Measurements from ENCODE around the gene ERVK3-1.
A peak's percentile ranks its signal among the peaks of the same experiment; 100 is the strongest.
"Not testable (repeated sequence)": the region's sequence is repeated elsewhere in the genome, so short reads cannot be mapped to it uniquely, and the experiment has no call there.

ERVK3-1 gene

GRCh38 chr19:58346961-58347929, 42.1 kb downstream of the ERVK3-1 start:
- DNase-seq, result peak; percentile 72

- not testable (repeated sequence) for DNase-seq
These were observed 42.9 kb downstream of the ERVK3-1 start for GRCh38 chr19:58348080-58348479.

DNA sequence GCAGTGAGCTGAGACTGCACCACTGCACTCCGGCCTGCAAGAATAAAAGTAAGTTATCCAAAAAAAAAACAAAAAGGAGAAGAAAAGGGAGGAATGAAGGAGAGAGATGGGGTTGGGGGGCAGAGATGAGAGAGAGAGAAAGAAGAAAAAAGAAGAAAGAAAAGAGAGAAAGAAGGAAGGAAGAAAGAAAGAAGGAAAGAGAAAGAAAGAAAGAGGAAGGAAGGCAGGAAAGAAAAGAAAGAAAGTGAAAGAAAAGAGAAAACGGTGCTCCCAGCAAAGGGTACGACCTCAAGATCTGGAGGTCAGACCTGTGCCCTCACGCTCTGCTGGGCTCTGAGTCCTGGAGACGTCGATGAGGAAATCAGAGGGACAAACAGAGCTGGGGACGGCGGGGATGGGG, 44.4 kb downstream of the ERVK3-1 start:
- no peak for DNase-seq

DNA sequence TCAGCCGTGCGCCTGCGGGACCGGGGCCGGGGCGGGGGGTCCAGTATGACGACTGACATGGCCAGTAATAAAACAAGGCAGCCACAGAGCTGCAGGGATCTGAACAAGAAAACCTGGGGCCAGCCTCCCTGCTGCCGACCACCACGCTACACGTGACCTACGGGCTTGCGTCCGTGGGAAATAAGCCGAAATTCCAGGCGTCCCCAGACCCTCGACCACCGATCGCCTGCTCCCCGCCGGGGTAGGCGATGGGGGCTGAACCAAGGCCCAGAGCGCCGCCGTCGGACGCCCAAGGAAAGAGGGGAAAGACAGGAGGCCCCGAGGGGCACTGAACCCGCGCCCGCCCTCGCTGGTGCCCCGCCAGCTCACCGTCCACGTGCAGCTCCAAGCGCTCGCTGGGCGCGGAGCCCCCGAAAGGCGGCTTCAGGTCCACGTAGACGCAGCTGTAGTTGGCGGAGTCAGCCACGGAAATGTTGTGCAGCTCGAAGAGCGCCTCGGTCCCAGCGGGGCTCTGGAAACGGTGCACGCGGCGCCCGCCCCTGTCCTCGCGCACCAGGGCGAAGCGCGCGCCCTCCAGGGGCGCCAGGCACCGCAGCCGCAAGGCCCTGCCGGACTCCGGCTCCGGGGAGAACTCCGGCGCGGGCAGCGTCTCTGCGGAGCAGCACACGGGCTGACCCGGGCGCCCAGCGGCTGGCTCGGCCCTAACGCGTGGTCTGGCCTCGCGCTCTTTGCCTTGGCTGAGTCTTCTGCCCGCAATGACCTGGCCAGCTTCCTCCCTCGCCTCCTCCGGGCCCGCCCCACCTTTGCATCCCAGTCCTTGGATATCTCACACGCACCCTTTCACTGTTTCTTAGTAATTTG, 45.1 kb downstream of the ERVK3-1 start:
- DNase-seq, result no peak

GRCh38 chr19:58350871-58351557, 45.8 kb downstream of the ERVK3-1 start:
- no peak for DNase-seq

GRCh38 chr19:58351558-58351878, 46.3 kb downstream of the ERVK3-1 start:
- DNase-seq, result no peak

- no peak for DNase-seq
These were observed 47.0 kb downstream of the ERVK3-1 start for GRCh38 chr19:58351990-58352755.

DNA sequence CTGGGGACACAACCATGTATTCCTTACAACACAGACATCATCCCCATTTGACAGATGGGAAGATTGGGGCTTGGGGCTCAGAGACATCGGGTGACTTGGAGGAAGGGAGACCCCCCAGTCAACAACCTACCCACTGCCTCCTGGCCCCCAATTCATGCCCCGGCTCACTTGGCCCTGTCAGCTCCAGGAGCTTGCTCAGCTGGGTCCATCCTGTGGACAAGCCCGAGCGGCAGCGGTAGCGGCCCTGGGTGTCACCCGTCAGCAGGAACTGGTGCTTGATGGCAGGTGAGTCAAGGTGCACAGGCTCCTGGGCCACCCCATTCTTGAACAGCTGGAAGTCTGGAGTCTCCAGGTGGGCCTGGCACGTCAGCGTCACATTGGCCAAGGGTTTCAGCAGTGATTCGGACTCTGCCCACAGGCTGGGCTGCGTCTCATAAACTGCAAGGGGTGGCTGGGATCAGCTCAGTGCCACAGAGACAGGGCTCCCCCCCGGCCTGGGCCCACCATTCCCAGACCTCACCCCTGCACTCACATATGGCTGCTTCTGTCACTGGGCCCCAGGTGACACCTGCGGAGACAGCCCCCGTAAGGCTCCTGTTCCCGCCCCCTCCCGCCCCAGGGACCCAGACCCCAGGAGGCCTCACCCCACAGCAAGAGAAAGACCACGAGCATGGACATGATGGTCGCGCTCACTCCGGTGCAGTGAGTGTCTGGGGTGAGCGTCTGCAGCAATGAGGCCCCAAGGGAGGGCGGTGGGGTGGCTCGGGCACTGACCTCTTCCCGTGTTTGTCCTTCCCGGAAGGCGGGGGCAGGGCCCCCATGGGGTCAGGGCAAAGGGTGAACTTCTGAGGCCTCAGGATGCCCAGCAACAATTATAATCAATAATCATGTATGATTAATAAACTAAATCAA, 47.8 kb downstream of the ERVK3-1 start, which contains the start of gene A1BG:
TSS of gene A1BG (minus strand) at position 733 of the 912 bp plus-strand sequence. CDS start at position 678, 55 bp downstream.
- no peak for DNase-seq

DNA sequence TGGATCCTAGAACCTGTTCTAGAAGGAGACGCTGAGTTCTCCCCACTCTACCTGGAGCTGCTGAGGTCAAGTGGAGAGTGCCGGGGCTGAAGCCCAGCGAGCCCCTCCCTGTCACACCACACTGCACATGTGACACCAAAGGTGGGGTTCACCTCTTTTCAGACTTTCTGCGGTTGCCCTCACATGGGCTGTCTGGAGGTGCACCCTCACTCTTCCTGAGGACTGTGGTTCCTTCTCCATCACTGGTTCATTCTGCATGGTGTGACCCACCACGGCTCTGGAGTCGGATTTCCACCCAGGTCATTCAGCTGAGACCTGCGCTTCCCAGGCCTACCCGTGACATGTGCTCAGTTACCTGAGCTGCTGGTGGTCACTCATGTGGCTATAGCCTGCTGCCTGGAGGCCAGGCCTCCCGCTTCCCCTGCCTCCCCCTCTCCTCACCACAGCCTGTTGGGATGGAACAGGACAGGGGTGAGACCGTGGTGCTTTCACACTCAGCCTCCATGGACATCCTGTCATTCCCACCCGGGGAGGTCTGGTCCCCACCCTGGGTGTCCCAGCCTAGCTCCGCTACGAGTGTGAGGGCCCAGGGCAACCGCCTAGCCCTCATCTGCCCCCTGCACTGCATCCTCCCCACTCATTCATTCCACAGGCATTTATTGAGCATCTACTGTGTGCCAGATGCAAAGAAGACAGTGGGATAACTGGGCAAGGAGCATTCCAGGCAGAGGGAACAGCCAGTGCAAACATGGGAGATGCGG, 48.7 kb downstream of the ERVK3-1 start:
- DNase-seq, result no peak

GRCh38 chr19:58354478-58355030, 49.4 kb downstream of the ERVK3-1 start:
- no peak for DNase-seq

DNA sequence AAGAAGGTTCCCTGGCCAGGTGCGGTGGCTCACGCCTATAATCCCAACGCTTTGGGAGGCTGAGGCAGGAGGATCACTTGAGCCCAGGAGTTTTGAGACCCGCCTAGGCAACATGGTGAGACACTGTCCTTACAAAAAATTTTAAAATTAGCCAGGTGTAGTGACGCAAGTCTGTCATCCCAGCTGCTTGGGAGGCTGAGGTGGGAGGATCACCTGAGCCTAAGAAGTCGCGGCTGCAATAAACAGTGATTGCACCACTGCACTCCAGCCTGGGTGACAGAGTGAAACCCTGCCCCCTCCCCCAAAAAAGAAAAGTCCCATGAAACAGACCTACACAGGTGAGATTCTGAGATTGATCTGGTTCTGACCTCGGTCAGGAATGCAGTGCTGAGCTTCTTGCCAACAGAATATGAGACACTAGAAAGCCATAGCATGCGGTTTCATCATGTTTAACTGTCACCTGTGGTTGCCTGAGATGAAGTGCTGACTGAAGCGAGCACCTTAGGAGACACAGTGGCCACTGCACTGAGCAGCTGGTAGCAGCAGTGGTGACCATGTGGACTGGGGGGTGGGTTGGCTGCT, 50.1 kb downstream of the ERVK3-1 start:
- no peak for DNase-seq

DNA sequence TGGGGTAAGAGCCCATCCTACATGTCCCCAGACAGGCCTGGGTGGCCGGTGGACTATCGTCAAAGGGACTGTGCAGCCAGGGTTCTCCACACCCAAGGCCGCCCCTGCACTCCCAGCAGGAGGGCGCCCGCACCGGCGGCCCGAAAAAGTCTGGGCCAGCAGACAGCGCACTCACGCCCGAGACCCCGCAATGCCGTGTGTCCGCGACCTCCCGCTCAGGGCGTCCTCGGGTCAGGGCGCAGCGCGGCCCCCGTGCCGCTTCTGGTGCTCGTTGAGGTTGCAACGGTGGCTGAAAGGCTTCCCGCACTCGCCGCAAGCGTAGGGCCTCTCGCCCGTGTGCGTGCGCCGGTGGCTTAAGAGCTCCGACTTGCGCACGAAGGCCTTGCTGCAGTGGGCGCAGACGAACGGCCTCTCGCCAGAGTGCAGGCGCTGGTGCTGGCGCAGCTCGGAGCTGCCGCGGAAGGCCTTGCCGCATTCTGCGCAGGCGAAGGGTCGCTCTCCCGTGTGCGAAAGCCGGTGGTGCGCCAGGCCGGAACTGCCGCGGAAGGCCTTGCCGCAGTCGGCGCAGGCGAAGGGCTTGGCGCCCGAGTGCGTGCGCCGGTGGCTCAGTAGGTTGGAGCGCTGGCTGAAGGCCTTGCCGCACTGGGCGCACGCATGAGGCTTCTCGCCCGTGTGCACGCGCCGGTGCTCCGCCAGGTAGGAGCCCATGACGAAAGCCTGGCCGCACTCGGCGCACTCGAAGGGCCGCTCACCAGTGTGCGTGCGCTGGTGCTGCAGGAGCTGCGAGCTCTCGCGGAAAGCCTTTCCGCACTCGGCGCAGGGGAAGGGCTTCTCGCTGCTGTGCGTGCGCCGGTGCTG, 51.0 kb downstream of the ERVK3-1 start:
- DNase-seq, result no peak

DNA sequence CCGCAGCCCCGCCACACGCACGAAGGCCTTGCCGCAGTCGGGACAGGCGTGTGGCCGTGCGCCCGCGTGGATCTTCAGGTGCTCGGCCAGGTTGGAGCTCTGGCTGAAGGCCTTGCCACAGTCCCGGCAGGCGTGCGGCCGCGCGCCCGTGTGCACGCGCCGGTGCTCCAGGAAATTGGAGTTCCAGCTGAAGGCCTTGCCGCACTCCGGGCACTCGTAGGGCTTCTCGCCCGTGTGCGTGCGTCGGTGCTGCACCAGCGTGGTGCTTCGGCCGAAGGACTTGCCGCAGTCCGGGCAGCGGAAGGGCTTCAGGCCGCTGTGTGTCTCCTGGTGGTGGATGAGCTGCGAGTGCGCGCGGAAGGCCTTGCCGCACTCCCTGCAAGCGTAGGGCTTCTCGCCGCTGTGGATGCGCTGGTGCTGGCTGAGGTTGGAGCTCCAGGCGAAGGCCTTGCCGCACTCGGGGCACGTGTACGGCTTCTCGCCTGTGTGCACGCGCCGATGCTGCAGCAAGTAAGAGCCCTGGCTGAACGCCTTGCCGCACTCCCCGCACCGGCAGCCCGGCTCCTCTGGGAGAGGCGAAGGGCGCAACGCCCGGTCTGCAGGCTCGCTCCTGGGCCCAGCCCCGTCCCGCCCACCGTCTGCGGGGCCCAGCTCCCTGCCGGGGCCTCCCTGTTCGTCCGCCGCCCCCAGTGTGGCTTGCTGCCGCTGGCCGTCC, 51.7 kb downstream of the ERVK3-1 start:
- DNase-seq, result no peak

- no peak for DNase-seq
These were observed 52.4 kb downstream of the ERVK3-1 start for GRCh38 chr19:58357481-58358145.

- peak; percentile 32 for DNase-seq
These were observed 56.7 kb downstream of the ERVK3-1 start for GRCh38 chr19:58361900-58362271.

- DNase-seq, result peak; percentile 96
These were observed 57.3 kb downstream of the ERVK3-1 start, which contains the start of gene ZNF497 for GRCh38 chr19:58362272-58362994. Gene ZNF497 (minus strand): TSS chr19:58362751. CDS start chr19:58357635, 5,116 bp downstream.

- no peak for DNase-seq
These were observed 59.0 kb downstream of the ERVK3-1 start for GRCh38 chr19:58364146-58364545.
